Endodermal cell (in vitro differentiated cells): ENCODE measurements around the gene ZNF615. TPM values are rescaled to one million over a fixed set of nuclear protein-coding genes. Genes with fewer than 3 reads are reported as not detected.
"Not testable (repeated sequence)": the region's sequence is repeated elsewhere in the genome, so short reads cannot be mapped to it uniquely, and the experiment has no call there.

ENCODE experiments used
- DNase-seq: peaks from one replicate; pipeline ENCODE4 v3.0.0-alpha.2; 2017
- H3K27ac ChIP-seq: 2 replicates; pipeline ENCODE4 v1.5.1; 2013; ENCODE audit warnings: mild to moderate bottlenecking, low read depth, low read length, moderate library complexity
- H3K27me3 ChIP-seq: 2 replicates; pipeline ENCODE4 v1.6.1; 2013; ENCODE audit warnings: mild to moderate bottlenecking, low read length, moderate library complexity; ENCODE audit not compliant: insufficient read depth, control insufficient read depth, poor library complexity, severe bottlenecking
- H3K36me3 ChIP-seq: 2 replicates; pipeline ENCODE4 v1.7.0; 2013; ENCODE audit warnings: mild to moderate bottlenecking, low read length, moderate library complexity; ENCODE audit not compliant: control insufficient read depth, insufficient read depth
- H3K4me1 ChIP-seq: one replicate; pipeline ENCODE4 v1.7.0; 2013; ENCODE audit warnings: low read length; ENCODE audit not compliant: control insufficient read depth, insufficient read depth
- H3K4me3 ChIP-seq: 2 replicates; pipeline ENCODE4 v1.5.1; 2013; ENCODE audit warnings: mild to moderate bottlenecking, low read length, moderate library complexity
- H3K9ac ChIP-seq: 2 replicates; pipeline ENCODE4 v1.6.1; 2013; ENCODE audit warnings: mild to moderate bottlenecking, low read length, moderate library complexity; ENCODE audit not compliant: poor library complexity, severe bottlenecking; ENCODE audit errors: extremely low read depth
- H3K9me3 ChIP-seq: 2 replicates; pipeline ENCODE4 v1.6.1; 2013; ENCODE audit warnings: mild to moderate bottlenecking, low read length, moderate library complexity; ENCODE audit not compliant: control insufficient read depth
- H3K27ac Mint-ChIP-seq: 2 replicates; pipeline ENCODE4 v1.8.0; 2020; ENCODE audit warnings: mixed read lengths
- H3K27me3 Mint-ChIP-seq: 2 replicates; pipeline ENCODE4 v1.8.0; 2021; ENCODE audit warnings: mild to moderate bottlenecking, mixed read lengths; ENCODE audit not compliant: insufficient read depth
- H3K36me3 Mint-ChIP-seq: 2 replicates; pipeline ENCODE4 v1.8.0; 2020; ENCODE audit warnings: low read depth, mixed read lengths
- H3K4me1 Mint-ChIP-seq: 2 replicates; pipeline ENCODE4 v1.8.0; 2020; ENCODE audit warnings: mixed read lengths
- H3K4me3 Mint-ChIP-seq: 2 replicates; pipeline ENCODE4 v1.8.0; 2020; ENCODE audit warnings: mild to moderate bottlenecking, moderate library complexity, mixed read lengths
- H3K9me3 Mint-ChIP-seq: 2 replicates; pipeline ENCODE4 v1.8.0; 2020; ENCODE audit warnings: mild to moderate bottlenecking, mixed read lengths
- WGBS, 2 experiments: methylation state at CpG; one replicate each; pipeline versions ENCODE4 v1.1.5 to v1.1.7; 2013; ENCODE audit warnings: missing lambda C conversion rate in 2 of 2, mixed read lengths in 1 of 2; ENCODE audit not compliant: insufficient coverage in 1 of 2, insufficient read length in 1 of 2; 5-methylcytosine and 5-hydroxymethylcytosine counted together
- long read RNA-seq, 4 experiments: library from polyadenylated mRNA in 2 of 4; library from RNA in 1 of 4; library from capped mRNA in 1 of 4; stranded (forward) in 3 of 4; unstranded in 1 of 4; transcript quantifications; one replicate each; pipeline ENCODE4 v2.0.0, GENCODE V29; 2020 to 2021; ENCODE audit warnings: inconsistent platforms in 1 of 4
- polyA plus RNA-seq, 2 experiments: library from polyadenylated mRNA; stranded (reverse); fragments of 50-300 nt; gene quantifications; one replicate each; pipeline ENCODE4 v1.2.3, GENCODE V29; 2013
- total RNA-seq, 2 donors: library from RNA; stranded (reverse); fragmentation: NEBNext Ultra II Directional in 1 of 2; extraction: Animal tissue kit (Norgen Biotek cat#: 25700) in 1 of 2; gene quantifications; 2 replicates in 1 of 2; 3 replicates in 1 of 2; pipeline ENCODE4 v1.2.1, GENCODE V29; 2021
- TF ChIP-seq, protein P1 (sequence below): fragments of 200-600 bp; sonication (generic); conservative IDR thresholded peaks from 2 replicates; pipeline ENCODE4 v1.5.0; 2021; ENCODE audit warnings: antibody characterized with exemption, mild to moderate bottlenecking

ZNF615 gene
- 10 to 100 TPM; 19.3 to 29.1 TPM for total RNA-seq
- polyA plus RNA-seq (2013, experiment 1 of 2): 9.8 TPM
- 10.5 TPM for polyA plus RNA-seq (2013, experiment 2 of 2)
- long read RNA-seq, experiment 1, partial matches to known transcripts: 2 of 5 reads
- long read RNA-seq, experiment 1, other reads (novel, unspliced or antisense): 3 of 5 reads
- long read RNA-seq, experiment 2, full-length matches to known transcripts: 12 of 18 reads
- long read RNA-seq, experiment 2, partial matches to known transcripts: 1 of 18 reads
- long read RNA-seq, experiment 2, other reads (novel, unspliced or antisense): 5 of 18 reads
- long read RNA-seq, experiment 3, full-length matches to known transcripts: 31 of 46 reads
- long read RNA-seq, experiment 3, partial matches to known transcripts: 2 of 46 reads
- long read RNA-seq, experiment 3, other reads (novel, unspliced or antisense): 13 of 46 reads
- long read RNA-seq, experiment 4, full-length matches to known transcripts: 3 of 7 reads
- long read RNA-seq, experiment 4, partial matches to known transcripts: 0 of 7 reads
- long read RNA-seq, experiment 4, other reads (novel, unspliced or antisense): 4 of 7 reads

GRCh38 chr19:52007806-52008557 lies at the start of gene ZNF615:
Gene ZNF615 (minus strand): TSS chr19:52008211. CDS start chr19:52003711, 4,500 bp downstream.
- no peaks in the 10 kb centered on the region for H3K27me3 Mint-ChIP-seq

GRCh38 chr19:52056480-52056879 lies 48.5 kb upstream of the ZNF615 start:
- H3K27me3 Mint-ChIP-seq, H3K27me3 ChIP-seq, H3K36me3 ChIP-seq, H3K27ac Mint-ChIP-seq, H3K27ac ChIP-seq, H3K4me1 ChIP-seq, H3K4me1 Mint-ChIP-seq, DNase-seq, H3K4me3 Mint-ChIP-seq, H3K9ac ChIP-seq: not testable (repeated sequence)
- Mint-ChIP-seq H3K36me3 (peaks cover 71% of the 10 kb centered on the region), H3K9me3 (peaks cover 90% of the 10 kb centered on the region)
- 97 to 100% methylated on average over 1 to 3 of the region's 3 CpGs for WGBS, 2 experiments
- Histone ChIP-seq H3K4me3 (peak overlapping the region; percentile 40), H3K9me3 (peaks cover 68% of the 10 kb centered on the region)

More at GRCh38 chr19:52007806-52008557, at the start of gene ZNF615:
- peak within 1 kb of the TSS; percentile 99 for H3K4me3 Mint-ChIP-seq
- Histone ChIP-seq H3K4me1 (no peaks in the 10 kb centered on the region), H3K4me3 (peak within 1 kb of the TSS; percentile 92), H3K9me3 (peaks cover 60% of the 10 kb centered on the region), H3K9ac (peak within 1 kb of the TSS; percentile 69), H3K36me3 (peaks cover 25% of the 10 kb centered on the region), H3K27me3 (no peaks in the 10 kb centered on the region), H3K27ac (peak within 1 kb of the TSS; percentile 75)
- WGBS, 2 experiments: 2 to 18% methylated on average over 10 to 44 of the region's 44 CpGs
- DNase-seq: peak; percentile 96
- H3K36me3 Mint-ChIP-seq: peaks cover 50% of the 10 kb centered on the region
- H3K9me3 Mint-ChIP-seq: peaks cover 35% of the 10 kb centered on the region
- H3K4me1 Mint-ChIP-seq: peaks cover 4% of the 10 kb centered on the region
- H3K27ac Mint-ChIP-seq: peak within 1 kb of the TSS; percentile 99
- TF ChIP-seq, protein P1, sequence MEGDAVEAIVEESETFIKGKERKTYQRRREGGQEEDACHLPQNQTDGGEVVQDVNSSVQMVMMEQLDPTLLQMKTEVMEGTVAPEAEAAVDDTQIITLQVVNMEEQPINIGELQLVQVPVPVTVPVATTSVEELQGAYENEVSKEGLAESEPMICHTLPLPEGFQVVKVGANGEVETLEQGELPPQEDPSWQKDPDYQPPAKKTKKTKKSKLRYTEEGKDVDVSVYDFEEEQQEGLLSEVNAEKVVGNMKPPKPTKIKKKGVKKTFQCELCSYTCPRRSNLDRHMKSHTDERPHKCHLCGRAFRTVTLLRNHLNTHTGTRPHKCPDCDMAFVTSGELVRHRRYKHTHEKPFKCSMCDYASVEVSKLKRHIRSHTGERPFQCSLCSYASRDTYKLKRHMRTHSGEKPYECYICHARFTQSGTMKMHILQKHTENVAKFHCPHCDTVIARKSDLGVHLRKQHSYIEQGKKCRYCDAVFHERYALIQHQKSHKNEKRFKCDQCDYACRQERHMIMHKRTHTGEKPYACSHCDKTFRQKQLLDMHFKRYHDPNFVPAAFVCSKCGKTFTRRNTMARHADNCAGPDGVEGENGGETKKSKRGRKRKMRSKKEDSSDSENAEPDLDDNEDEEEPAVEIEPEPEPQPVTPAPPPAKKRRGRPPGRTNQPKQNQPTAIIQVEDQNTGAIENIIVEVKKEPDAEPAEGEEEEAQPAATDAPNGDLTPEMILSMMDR: no peak

GRCh38 chr19:52051736-52052135 lies 43.7 kb upstream of the ZNF615 start:
- H3K4me1 Mint-ChIP-seq, H3K9ac ChIP-seq, H3K27me3 Mint-ChIP-seq, H3K27ac Mint-ChIP-seq, H3K27me3 ChIP-seq, H3K4me1 ChIP-seq, H3K36me3 ChIP-seq, H3K27ac ChIP-seq, H3K4me3 Mint-ChIP-seq, DNase-seq: not testable (repeated sequence)
- H3K9me3 Mint-ChIP-seq: peaks cover 61% of the 10 kb centered on the region
- H3K36me3 Mint-ChIP-seq: peaks cover 48% of the 10 kb centered on the region
- no CpG with 5 or more reads among the region's 1 CpG for WGBS, 2 experiments
- H3K4me3 ChIP-seq: peak overlapping the region; percentile 62
- peaks cover 48% of the 10 kb centered on the region for H3K9me3 ChIP-seq
